Umbilical cord (tissue), 2 donors: ENCODE data around the gene GALT. TPM values are rescaled to one million over a fixed set of nuclear protein-coding genes. Genes with fewer than 3 reads are reported as not detected.

Source experiments
- DNase-seq: peaks from one replicate; pipeline ENCODE4 v3.0.0-alpha.2; 2015; ENCODE audit warnings: low spot score
- total RNA-seq: library from RNA; depleted of rRNA; stranded (reverse); fragments of >200 nt; gene quantifications from one replicate; pipeline ENCODE4 v1.2.3, GENCODE V29; 2014; ENCODE audit warnings: low replicate concordance; ENCODE audit not compliant: insufficient read depth

The GALT gene
- 33.9 TPM for total RNA-seq

DNA sequence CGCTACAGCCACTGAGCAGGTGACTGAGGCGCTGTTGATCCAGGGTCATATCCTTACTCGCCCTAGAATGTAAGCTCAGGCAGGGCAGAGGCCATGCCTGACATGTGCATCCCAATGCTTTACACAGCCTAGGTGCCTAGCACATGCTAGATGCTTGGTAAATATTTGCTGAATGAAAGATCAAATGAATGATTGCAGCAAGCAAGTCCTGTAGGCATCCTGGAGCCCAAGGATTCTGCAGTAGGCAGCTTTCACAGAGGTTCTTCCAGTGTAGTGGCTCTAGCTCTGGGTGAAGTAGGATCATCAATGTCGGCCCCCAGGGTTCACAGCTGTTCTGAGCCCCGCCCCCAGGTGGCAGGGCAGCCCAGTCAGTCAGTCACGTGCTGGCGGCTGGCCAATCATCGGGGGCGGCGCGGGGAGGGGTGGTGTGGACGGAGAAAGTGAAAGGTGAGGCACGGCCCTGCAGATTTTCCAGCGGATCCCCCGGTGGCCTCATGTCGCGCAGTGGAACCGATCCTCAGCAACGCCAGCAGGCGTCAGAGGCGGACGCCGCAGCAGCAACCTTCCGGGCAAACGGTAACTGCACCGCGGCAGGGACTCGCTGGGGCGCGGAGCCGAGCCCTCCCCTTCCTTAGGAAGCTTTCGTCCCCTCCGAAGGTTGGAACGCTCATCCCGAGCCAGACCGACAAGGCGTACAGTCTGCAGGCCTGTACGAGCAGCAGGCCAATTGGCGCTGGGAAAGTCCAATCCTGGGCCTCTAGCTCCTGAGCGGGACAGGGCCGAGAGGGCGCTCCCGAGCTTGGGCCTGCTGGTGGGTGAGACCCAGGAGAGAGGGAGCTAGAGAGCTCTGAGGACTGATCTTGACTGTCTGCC is at the start of gene GALT:
GALT (plus strand) TSS at position 465 of the 873 bp plus-strand sequence; CDS start at position 495, 30 bp downstream.
- peak; percentile 93 for DNase-seq

DNA sequence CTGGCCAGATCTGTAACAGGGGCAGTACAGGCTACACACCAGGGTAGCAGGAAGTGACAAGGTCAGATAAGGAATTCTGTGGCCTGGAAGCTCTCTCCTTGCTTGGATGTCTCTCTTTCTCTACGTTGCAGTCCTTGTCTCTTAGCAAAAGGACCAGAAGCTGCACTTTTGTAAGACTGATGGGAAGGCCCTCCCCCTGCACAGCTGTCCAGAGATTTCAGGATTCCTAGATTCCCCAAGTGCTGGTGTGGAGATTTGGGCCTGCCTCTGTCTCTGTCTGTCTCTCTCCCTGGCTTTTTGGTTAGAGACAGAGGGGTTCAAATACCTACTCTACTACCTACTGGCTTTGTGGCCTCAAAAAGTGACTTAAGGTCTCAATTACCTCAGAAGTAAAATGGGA is 46.9 kb upstream of the GALT start:
- no peak for DNase-seq

DNA sequence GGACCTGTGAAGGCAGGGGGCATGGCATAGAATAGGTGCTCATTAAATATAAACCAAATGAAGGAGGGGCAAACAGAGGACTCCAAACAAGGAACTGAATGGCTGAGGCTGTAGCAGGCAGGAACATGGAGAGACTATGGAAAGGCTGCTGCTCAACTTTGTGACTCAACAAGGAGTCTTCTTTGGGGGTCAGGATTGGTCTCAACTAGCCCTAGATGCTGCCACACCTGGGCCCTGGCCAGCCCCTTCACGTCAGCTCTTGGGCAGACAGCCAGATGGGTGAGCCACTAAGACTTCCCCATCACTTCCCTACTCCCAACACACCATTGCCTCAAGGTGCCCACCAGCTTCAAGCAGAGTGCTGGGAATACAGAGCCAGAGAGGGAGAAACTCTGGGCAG is 45.6 kb upstream of the GALT start:
- no peak for DNase-seq

DNA sequence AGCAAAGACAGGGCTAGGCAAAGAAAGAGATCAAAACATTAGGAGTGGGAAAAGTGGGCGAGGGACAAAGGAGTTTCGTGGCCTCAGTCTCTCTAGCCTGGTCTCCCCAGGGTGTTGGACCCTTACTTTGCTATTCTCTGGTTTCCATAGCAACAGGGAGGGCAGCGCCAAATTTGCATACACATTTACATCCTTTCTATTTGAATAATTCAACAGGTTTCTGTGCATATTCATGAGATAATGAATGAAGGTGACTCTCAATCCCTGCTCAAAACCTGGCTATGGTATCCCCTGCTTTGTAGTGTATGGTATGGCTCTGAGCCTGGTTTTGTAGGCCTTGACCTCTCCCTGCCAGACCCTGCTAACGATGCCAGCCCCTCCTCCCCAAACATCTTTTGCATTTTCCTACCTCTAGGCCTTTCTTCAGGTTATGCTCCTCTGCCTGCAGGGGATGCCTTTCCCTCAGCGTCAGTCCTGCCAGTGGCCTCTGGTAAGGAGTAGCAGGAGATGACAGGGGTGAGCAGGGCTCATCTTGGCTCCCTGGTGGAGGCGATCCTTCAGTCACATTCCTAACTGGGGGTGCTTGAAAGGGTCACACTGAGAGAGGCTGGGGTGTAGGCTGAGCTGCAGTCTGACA is 44.4 kb upstream of the GALT start:
- DNase-seq, result no peak

DNA sequence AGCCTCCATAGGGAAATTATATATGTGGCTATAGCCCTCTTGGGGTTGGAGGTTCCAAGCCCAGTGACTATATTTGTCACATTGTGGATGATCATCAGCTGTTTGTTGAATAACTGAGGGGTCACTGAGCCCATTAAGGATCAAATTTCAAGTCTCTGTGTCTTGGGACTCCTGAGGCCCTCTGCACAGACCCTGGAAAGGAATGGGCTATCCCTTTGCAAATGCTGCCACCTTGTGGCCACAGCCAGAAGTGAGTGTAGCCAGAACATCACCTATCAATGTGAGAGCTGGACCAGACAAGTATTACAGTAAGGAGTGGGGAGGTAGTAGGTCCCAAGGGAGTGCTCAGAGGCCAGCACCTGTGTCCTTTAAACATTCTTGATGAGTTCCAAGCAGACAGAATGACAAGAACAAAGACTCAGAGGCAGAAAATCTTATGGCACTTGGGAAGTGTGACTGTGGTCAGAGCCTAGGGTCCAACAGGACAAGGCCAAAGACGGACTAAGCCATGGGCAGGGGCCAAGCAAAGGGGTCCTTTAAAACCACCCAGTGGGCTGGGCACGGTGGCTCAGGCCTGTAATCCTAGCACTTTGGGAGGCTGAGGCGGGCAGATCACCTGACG is 42.8 kb upstream of the GALT start:
- DNase-seq, result peak; percentile 82

DNA sequence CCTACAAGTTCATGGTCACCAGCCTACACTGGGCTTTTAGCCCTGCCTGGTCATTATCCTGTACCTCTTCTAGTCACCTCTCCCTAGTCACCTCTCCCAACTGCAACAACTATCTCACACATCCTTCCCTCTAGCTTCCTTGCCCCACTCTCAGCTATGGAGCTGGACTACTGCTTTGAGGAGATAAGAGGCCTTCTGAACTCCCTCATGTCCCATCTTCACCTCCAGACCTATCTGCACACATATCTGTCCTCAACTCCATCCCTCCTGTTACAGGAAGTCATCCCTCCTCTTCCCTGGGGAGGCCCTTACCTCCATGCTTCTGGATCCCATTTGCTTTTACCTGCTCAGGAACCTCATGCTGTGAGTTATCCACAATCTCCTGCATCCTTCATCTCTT is 40.3 kb upstream of the GALT start:
- DNase-seq, result no peak

DNA sequence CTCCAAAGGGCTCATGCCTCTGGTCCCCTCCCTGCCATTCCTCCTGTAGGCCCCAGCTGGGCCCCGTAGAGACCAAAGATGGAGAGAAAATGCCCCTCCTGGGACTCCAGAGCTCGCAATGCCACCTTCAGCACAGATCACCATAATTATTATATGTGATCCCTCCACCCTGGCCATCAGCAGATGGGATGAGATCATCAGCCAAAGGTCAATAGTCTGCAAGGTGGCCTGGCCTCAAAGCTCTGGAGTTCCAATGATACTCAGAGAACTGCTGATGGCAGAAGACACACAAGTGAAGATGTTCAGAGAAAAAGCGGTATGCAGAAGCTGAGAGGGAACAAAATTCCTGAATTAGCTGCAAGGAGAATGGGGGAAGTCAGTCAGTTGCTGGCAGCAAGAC is 39.6 kb upstream of the GALT start:
- DNase-seq, result no peak

DNA sequence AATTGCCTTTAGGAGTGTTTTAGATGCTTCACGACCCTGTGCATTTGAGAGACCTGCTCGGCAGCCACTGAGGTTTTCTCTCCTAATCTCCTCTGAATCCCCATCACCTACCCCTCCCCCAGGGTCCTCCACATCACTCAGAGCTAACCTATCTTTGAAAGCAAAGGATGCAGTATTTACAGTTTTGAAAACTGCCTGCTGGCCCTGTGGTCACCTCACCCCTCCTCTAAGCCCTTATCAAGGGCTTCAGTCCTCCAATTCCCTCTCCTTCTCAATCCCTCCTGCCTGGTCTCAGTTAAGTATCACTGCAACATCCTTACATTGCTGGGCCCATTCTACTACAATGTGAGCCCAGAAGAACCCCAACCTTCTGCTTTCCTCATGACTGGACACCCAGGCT is 39.1 kb upstream of the GALT start:
- DNase-seq, result no peak

DNA sequence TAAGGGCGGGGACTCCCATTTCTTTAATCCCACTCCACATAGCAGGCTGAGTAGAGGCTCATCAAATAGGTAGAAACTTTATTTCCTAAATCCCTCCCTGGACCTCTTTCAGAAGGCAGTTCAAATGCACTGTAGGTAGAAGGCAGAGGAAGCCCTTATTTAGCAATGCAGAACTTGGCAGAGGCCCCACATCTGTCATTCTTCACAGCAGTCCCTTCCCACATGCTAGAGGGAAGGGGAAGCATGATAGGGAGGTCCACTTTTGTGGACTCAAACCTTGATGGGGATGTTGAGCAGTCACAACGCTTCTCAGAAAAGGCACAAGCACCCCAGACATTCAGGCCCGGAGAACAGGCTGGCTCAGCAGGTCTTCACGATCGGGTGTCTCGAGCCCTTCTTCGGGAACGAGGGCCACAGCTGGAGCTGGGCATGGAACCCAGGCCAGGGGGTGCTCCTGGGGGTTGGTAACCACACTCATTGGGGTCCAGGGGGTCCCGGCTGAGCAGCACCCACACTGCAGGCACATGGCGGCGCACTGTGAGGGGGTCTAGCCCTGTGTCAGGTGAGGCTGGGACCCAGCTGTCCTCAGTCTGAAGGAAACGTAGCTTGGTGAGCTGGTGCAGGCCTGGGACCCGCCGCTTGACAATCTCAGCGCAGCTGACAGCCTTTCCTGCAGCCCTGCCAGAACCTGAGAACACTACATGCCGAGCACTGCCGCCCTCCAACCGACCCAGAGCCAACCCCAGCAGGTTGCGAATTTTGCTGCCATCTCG is 35.9 kb upstream of the GALT start:
- DNase-seq, result no peak

DNA sequence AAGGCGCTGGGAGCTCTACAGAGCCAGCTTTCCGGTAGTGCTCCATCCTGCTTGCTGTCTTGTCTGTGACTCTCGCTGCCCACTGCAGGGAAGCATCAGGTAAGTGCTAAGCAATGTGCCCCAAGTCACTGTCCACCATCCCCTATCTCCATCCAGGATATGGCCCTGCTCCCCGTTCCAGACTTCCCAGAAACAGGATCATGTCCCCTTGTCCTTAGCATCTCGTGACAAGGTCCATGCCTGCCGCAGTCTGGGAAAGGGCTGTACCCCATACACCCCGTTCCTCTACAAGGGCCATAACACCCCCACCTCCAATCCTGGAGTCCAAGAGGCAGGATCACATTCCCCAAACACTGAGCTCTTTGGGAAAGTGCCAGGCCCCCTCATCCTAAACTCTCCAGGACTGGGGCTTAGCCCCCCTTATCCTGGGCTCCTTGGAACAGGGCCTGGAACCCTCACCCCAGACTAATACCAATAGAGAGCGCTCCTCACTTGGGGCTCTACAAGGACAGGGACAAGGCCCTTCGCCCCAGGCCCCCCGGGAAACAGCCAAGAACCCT is 35.1 kb upstream of the GALT start:
- no peak for DNase-seq

DNA sequence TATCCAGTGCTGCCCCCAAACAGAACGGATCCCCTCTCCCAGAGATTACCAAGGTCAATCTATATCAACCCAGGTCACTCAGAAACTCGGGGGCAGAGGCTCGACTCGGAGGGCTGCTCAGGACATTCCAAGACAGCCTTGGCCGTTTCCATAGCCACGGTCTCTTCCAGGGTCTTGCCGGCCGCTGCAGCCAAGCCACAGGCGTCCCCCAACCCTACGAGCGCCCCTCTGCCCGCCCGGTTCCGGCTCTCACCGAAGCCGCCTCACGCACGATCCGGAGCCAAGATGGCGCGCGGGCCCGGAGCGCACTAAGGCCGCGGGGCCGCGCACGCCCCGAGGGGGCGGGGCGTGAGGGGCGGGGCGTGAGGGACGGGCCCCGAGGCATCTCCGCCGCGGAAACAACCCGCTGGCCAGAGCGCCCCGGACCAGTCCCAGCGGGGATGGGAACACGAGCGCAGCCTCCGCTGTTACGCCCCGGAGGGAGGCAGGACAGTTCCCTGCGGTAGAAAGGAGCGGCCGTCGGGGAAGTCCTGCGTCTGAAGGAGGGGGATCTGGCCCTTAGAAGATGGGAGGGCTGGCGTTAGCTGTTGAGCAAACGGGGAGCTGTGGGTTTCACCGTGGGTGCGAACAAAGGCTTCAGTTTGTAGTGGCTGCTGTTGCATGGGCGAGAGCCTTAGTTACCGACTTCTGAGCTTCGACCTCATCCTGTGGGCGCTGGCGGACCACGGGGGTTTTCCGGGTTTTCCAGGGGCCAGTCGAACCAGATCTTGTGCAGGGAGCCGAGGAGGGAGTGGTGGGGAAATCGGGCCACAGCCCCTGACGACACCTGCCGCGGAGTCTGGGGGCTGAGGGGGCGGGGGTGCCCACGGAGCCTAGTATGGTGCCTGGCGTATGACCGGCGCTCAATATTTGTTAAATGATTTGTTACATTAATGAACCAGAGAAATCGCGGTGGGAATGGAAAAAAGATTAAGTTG is 34.4 kb upstream of the GALT start, which contains the start of gene RPP25L:
RPP25L (minus strand) TSS at position 287 of the 977 bp plus-strand sequence. CDS start 801 bp downstream, outside the sequence.
- DNase-seq, result peak; percentile 90

DNA sequence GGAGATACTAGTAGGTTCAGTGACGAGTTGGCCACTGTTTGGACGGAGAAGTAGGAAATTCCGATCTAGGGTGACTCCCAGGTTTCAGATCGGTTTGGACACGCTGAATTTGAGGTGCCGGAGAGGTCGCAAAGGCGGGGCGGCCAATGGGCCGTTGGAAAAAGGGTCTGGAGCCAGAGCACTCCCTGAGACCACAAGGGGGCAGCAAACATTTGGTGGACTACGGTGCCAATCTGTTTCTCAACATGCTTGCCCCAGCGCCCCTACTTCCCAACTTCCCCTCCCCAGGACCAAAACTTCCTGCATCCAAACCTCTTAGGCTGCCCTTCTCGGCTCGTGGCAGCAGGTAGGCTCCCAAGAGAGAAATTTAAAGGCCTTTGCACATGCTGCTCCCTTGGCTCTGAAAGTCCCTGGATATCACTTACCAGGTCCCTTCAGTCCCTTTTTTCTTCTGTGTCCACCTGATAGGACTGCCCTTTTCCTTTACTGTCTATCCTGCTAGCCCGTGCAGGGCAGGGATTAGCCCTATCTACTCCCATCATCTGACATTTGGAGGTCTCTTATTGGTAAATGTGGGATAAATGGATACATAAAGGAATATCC is 33.6 kb upstream of the GALT start:
- peak; percentile 84 for DNase-seq

DNA sequence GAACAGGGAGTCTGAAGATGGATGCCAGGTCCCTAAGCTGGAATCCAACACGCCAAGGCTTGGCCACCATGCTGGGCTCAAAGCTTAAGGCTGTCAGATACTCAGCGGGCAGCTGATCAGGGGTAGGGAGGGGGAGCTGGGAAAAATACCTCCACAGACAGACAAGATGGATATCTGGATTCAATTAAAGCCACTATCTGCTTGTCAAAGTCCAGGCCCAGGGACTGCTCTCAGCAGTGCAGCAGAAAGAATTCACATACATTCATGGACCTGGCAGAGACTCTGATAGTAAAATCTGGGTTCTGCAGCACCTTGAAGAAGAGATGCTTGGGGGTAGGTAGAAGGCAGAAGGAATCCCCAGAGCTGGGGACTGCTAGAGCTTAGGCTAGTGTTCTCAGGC is 31.3 kb upstream of the GALT start:
- no peak for DNase-seq

DNA sequence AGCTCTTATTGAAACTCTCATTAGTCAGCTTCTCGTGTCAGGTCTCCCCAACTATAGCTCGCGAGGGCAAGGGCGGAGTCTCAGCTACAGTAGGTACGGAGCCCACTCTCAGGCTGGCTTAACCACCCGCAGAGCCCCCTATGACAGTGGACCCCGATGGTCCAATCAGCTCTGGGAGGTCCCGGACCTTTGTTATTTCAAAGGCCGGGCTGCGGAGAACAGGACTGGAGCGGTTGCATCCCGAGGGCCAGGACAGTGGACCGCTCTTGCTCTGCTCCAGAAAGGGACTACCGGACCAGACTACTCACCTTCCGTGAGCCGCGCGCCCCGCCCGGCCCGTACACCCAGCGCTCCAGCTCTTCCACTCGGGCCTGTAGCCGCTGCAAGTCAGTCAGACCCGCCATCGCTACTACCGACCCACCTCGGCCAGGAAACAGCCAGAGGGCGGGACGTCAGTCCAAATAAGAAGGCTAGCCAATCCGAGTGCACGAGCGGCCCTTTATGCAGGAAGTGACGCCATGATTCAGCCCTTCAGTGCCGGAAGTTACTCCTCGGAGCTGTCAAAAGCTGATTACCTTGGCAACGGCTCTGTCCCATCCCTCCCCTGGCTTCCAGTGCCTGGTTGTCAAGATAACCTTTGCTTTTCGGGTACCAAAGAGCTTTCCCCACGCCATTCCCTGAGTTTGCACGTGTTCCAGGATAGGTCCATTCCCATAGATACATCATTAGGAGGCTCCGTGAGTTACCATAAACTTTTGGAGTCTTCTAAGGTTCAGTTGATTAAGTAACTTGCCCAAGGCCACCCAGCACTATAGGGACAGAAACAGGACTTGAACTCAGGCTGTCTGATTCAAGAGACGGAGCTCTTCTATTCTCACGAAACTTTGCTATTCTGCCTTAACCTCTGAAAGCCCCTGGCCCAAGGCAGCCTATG is 26.1 kb upstream of the GALT start, which contains the start of gene DCTN3:
DCTN3 (minus strand) TSS at position 435 of the 934 bp plus-strand sequence; CDS start at position 404, 31 bp downstream.
- DNase-seq, result peak; percentile 98

DNA sequence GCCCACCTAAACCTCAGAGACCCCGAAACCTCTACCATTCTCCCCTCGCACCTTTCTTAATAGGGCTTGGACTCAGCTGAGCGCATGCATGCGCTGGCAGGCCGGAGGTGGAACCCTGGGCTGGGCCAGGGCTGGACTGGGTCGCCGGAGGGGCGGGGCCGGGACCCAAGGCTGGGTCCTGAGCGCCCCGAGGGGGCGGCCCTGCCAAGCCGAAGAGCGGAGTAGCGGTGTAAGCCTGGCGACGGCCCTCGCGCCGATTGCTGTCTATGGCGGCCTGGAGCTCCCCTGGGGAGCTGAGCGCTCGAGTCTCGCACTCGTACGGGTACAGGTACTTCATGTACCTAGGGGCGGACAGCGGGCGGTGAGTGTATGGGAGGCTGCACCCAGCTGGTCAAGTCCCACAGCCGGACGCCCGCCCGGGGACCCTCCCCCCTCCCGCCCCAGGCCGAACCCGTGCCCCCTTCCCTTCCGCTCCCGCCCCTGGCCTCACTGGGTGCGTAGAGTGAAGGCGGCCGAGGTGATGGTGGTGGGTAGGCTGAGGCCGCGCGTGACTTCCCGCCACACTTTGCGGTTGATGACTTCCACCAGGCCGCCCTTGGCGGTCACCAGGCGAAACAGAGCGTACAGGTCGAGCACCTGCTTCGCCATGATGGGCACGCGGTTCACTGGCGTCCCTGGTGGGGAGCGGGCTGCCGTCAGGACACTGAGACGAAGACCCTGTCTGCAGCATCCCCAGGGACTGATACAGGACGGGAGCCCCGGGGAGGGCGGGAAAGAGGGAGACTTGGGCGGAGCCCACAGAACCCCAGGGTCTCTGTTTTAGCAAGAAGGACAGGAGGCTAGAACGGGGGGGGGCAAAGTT is 22.9 kb upstream of the GALT start:
- no peak for DNase-seq

DNA sequence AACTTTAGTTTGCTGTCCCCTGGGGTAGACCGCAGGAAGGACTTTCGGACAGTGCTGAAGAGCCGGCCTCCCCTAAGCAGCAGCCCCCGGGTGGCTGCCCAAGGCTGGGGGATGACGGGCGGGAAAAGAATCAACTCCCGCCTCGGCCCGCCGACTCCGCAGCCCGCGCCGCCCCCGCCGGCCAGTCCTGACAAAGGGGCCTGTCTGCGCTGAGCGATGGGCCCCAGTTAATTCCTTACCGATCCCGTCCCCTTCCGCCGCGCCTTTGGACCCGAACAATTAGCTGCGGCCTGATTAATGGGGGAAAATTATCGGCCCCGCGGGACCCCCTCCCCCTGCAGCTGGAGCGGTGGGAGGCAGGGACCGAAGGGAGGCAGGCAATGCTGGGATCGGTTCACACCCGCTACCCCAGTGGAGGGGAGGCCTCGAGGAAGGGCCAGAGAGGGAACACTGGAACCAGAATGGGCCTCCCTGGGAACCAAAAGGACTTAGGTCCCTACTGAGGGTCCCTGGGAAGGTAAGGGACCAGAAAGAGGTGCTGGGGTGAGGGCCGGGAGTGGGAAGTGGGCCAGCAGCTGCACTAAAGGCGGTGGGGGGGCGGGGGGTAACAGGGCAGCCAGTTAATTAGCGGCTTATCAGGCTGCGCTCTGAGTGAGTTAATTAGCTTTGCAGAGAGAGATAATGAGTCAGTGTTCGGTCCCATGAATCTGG is 21.8 kb upstream of the GALT start:
- no peak for DNase-seq

DNA sequence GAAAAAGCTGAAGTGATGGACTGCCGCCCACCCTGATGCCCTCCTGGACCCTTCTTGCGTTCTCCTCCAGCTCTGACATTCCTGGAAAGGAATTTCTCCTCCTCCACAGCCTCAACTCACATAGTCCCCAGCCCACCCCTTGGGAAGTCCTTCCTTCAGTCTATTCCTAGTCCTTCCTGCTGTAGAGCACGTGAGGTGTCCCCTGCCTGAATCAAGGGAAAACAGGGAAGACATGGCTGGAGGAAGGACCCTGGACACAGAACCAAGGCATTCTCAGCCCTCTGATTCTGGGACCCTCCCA is 21.3 kb upstream of the GALT start:
- DNase-seq, result no peak
